ENCODE measurements around the gene TRNT1.

GRCh38 chr3:3082234-3082924 is 44.4 kb upstream of the TRNT1 start:
- no peak for TF ChIP-seq CTCF (conservative IDR thresholded peaks at IDR 0.05; ENCODE audit: low read depth, low read length)
- TF ChIP-seq EZH2 (IDR thresholded peaks at IDR 0.05; ENCODE audit: low read length, unreplicated experiment) = no peak
- TF ChIP-seq EZH2phosphoT487 (IDR thresholded peaks at IDR 0.05; ENCODE audit: borderline replicate concordance, low read length) = no peak
